Activated T-cell treated with anti-CD3 and anti-CD28 coated beads, Interleukin-2, amount 50 U/mL, for 24 hours (primary cell): ENCODE measurements around the gene STK24.
A peak's percentile ranks its signal among the peaks of the same experiment; 100 is the strongest.
"Not testable (repeated sequence)": the region's sequence is repeated elsewhere in the genome, so short reads cannot be mapped to it uniquely, and the experiment has no call there.

Experiments
- DNase-seq: peaks from one replicate; pipeline ENCODE4 v3.0.0-alpha.2; 2020
- H3K27ac Mint-ChIP-seq: 2 replicates; pipeline ENCODE4 v1.8.0; 2020; ENCODE audit warnings: mild to moderate bottlenecking, mixed read lengths
- H3K27me3 Mint-ChIP-seq: 2 replicates; pipeline ENCODE4 v1.8.0; 2020; ENCODE audit warnings: mixed read lengths
- H3K36me3 Mint-ChIP-seq: 2 replicates; pipeline ENCODE4 v1.8.0; 2020; ENCODE audit warnings: low read depth, mixed read lengths
- H3K4me1 Mint-ChIP-seq: 2 replicates; pipeline ENCODE4 v1.8.0; 2020; ENCODE audit warnings: low read depth, mixed read lengths
- H3K4me3 Mint-ChIP-seq: 2 replicates; pipeline ENCODE4 v1.8.0; 2020; ENCODE audit warnings: mild to moderate bottlenecking, moderate library complexity, mixed read lengths
- H3K9me3 Mint-ChIP-seq: 2 replicates; pipeline ENCODE4 v1.8.0; 2020; ENCODE audit warnings: mixed read lengths

The STK24 gene

GRCh38 chr13:98590471-98590870 is 13.6 kb upstream of the STK24 start:
- not testable (repeated sequence) for H3K4me1 Mint-ChIP-seq, H3K36me3 Mint-ChIP-seq, H3K27ac Mint-ChIP-seq, H3K4me3 Mint-ChIP-seq, DNase-seq, H3K27me3 Mint-ChIP-seq, H3K9me3 Mint-ChIP-seq

GRCh38 chr13:98589516-98589915 is 12.6 kb upstream of the STK24 start:
- not testable (repeated sequence) for H3K27ac Mint-ChIP-seq, H3K9me3 Mint-ChIP-seq, DNase-seq, H3K27me3 Mint-ChIP-seq, H3K36me3 Mint-ChIP-seq, H3K4me1 Mint-ChIP-seq, H3K4me3 Mint-ChIP-seq

GRCh38 chr13:98586400-98587345 is 9.8 kb upstream of the STK24 start:
- H3K27ac Mint-ChIP-seq: no peak overlapping the region
- H3K4me1 Mint-ChIP-seq: peaks cover 14% of the 10 kb centered on the region
- H3K36me3 Mint-ChIP-seq: no peaks in the 10 kb centered on the region
- H3K9me3 Mint-ChIP-seq: no peaks in the 10 kb centered on the region
- H3K4me3 Mint-ChIP-seq: no peak overlapping the region
- no peak for DNase-seq
- no peaks in the 10 kb centered on the region for H3K27me3 Mint-ChIP-seq

- Mint-ChIP-seq H3K9me3 (no peaks in the 10 kb centered on the region), H3K36me3 (no peaks in the 10 kb centered on the region), H3K27me3 (no peaks in the 10 kb centered on the region), H3K27ac (no peak overlapping the region), H3K4me3 (no peak overlapping the region), H3K4me1 (peaks cover 18% of the 10 kb centered on the region)
- no peak for DNase-seq
These were observed 9.0 kb upstream of the STK24 start for GRCh38 chr13:98585946-98586345.

GRCh38 chr13:98585398-98585754 is 8.5 kb upstream of the STK24 start:
- no peak overlapping the region for H3K27ac Mint-ChIP-seq

GRCh38 chr13:98584668-98585397 is 7.9 kb upstream of the STK24 start:
- Mint-ChIP-seq H3K36me3 (no peaks in the 10 kb centered on the region), H3K4me1 (peaks cover 18% of the 10 kb centered on the region), H3K4me3 (no peak overlapping the region), H3K27me3 (no peaks in the 10 kb centered on the region), H3K9me3 (no peaks in the 10 kb centered on the region), H3K27ac (no peak overlapping the region)
- no peak for DNase-seq

More at GRCh38 chr13:98585398-98585754, 8.5 kb upstream of the STK24 start:
- no peak for DNase-seq
- peaks cover 18% of the 10 kb centered on the region for H3K4me1 Mint-ChIP-seq
- no peak overlapping the region for H3K4me3 Mint-ChIP-seq
- no peaks in the 10 kb centered on the region for H3K9me3 Mint-ChIP-seq
- H3K27me3 Mint-ChIP-seq: no peaks in the 10 kb centered on the region
- H3K36me3 Mint-ChIP-seq: no peaks in the 10 kb centered on the region

GRCh38 chr13:98582947-98583346 is 6.0 kb upstream of the STK24 start:
- Mint-ChIP-seq H3K27me3 (no peaks in the 10 kb centered on the region), H3K4me1 (peaks cover 21% of the 10 kb centered on the region), H3K36me3 (no peaks in the 10 kb centered on the region), H3K4me3 (no peak overlapping the region), H3K27ac (no peak overlapping the region), H3K9me3 (no peaks in the 10 kb centered on the region)
- DNase-seq: no peak

- no peak for DNase-seq
- no peaks in the 10 kb centered on the region for H3K9me3 Mint-ChIP-seq
- no peak overlapping the region for H3K4me3 Mint-ChIP-seq
- no peak overlapping the region for H3K27ac Mint-ChIP-seq
- H3K36me3 Mint-ChIP-seq: no peaks in the 10 kb centered on the region
- peaks cover 26% of the 10 kb centered on the region for H3K4me1 Mint-ChIP-seq
- H3K27me3 Mint-ChIP-seq: no peaks in the 10 kb centered on the region
These were observed 5.2 kb upstream of the STK24 start for GRCh38 chr13:98581971-98582702.

- Mint-ChIP-seq H3K4me3 (no peak overlapping the region), H3K36me3 (no peaks in the 10 kb centered on the region), H3K27ac (no peak overlapping the region), H3K27me3 (no peaks in the 10 kb centered on the region), H3K4me1 (peaks cover 24% of the 10 kb centered on the region), H3K9me3 (no peaks in the 10 kb centered on the region)
- DNase-seq: no peak
These were observed 4.5 kb upstream of the STK24 start for GRCh38 chr13:98581381-98581780.

- Mint-ChIP-seq H3K27ac (no peak overlapping the region), H3K4me1 (peaks cover 22% of the 10 kb centered on the region), H3K36me3 (peaks cover 5% of the 10 kb centered on the region), H3K4me3 (no peak overlapping the region), H3K27me3 (no peaks in the 10 kb centered on the region), H3K9me3 (no peaks in the 10 kb centered on the region)
- no peak for DNase-seq
These were observed 3.5 kb upstream of the STK24 start for GRCh38 chr13:98580420-98580819.

GRCh38 chr13:98577836-98578285 is 954 bp upstream of the STK24 start:
- Mint-ChIP-seq H3K4me3 (peak overlapping the region; percentile 81), H3K36me3 (peaks cover 26% of the 10 kb centered on the region), H3K27me3 (no peaks in the 10 kb centered on the region), H3K27ac (peak overlapping the region; percentile 92), H3K4me1 (peaks cover 45% of the 10 kb centered on the region), H3K9me3 (no peaks in the 10 kb centered on the region)
- no peak for DNase-seq

GRCh38 chr13:98576200-98576945 is 534 bp downstream of the STK24 start:
- H3K36me3 Mint-ChIP-seq: peaks cover 39% of the 10 kb centered on the region
- H3K4me1 Mint-ChIP-seq: peaks cover 47% of the 10 kb centered on the region
- DNase-seq: peak; percentile 72
- H3K27me3 Mint-ChIP-seq: no peaks in the 10 kb centered on the region
- peak overlapping the region; percentile 92 for H3K4me3 Mint-ChIP-seq
- H3K9me3 Mint-ChIP-seq: no peaks in the 10 kb centered on the region
- H3K27ac Mint-ChIP-seq: peak overlapping the region; percentile 89

- H3K4me3 Mint-ChIP-seq: peak overlapping the region; percentile 92
- H3K9me3 Mint-ChIP-seq: no peaks in the 10 kb centered on the region
- H3K27ac Mint-ChIP-seq: peak overlapping the region; percentile 89
- H3K27me3 Mint-ChIP-seq: no peaks in the 10 kb centered on the region
- peaks cover 52% of the 10 kb centered on the region for H3K4me1 Mint-ChIP-seq
- DNase-seq: no peak
- peaks cover 39% of the 10 kb centered on the region for H3K36me3 Mint-ChIP-seq
These were observed 1.1 kb downstream of the STK24 start for GRCh38 chr13:98575904-98576199.
